ENCODE results near the gene CD48.
A peak's percentile ranks its signal among the peaks of the same experiment; 100 is the strongest.

CD48 gene

GRCh38 chr1:160676869-160677597 lies 34.6 kb downstream of the CD48 start:
- DNase-seq (ENCODE audit: low read depth in 2 of 2): no peak

- DNase-seq (ENCODE audit: low read depth in 2 of 2): peak; percentile 55 to 59
These were observed 35.8 kb downstream of the CD48 start for GRCh38 chr1:160675641-160676410.

GRCh38 chr1:160674415-160674814 lies 37.2 kb downstream of the CD48 start:
- no peak for DNase-seq (ENCODE audit: low read depth in 2 of 2)

- DNase-seq (ENCODE audit: low read depth in 2 of 2): no peak
These were observed 38.6 kb downstream of the CD48 start for GRCh38 chr1:160672789-160673695.

GRCh38 chr1:160671603-160672517 lies 39.8 kb downstream of the CD48 start:
- no peak for DNase-seq (ENCODE audit: low read depth in 2 of 2)

- no peak for DNase-seq (ENCODE audit: low read depth in 2 of 2)
These were observed 40.9 kb downstream of the CD48 start for GRCh38 chr1:160670701-160671100.

- DNase-seq (ENCODE audit: low read depth in 2 of 2): no peak
These were observed 41.8 kb downstream of the CD48 start for GRCh38 chr1:160669802-160670201.

- no peak for DNase-seq (ENCODE audit: low read depth in 2 of 2)
These were observed 42.3 kb downstream of the CD48 start for GRCh38 chr1:160669276-160669675.

- no peak for DNase-seq (ENCODE audit: low read depth in 2 of 2)
These were observed 43.7 kb downstream of the CD48 start for GRCh38 chr1:160667896-160668295.

- DNase-seq (ENCODE audit: low read depth in 2 of 2): no peak
These were observed 45.6 kb downstream of the CD48 start for GRCh38 chr1:160666079-160666442.

GRCh38 chr1:160665330-160666078 lies 46.1 kb downstream of the CD48 start:
- no peak for DNase-seq (ENCODE audit: low read depth in 2 of 2)

GRCh38 chr1:160664573-160665051 lies 47.0 kb downstream of the CD48 start:
- no peak for DNase-seq (ENCODE audit: low read depth in 2 of 2)

- no peak for DNase-seq (ENCODE audit: low read depth in 2 of 2)
These were observed 48.7 kb downstream of the CD48 start for GRCh38 chr1:160662910-160663309.

- DNase-seq (ENCODE audit: low read depth in 2 of 2): no peak
These were observed 52.1 kb downstream of the CD48 start for GRCh38 chr1:160659566-160659965.

- no peak for DNase-seq (ENCODE audit: low read depth in 2 of 2)
These were observed 52.8 kb downstream of the CD48 start for GRCh38 chr1:160658814-160659193.

- no peak for DNase-seq (ENCODE audit: low read depth in 2 of 2)
These were observed 53.3 kb downstream of the CD48 start for GRCh38 chr1:160658162-160658813.

GRCh38 chr1:160657250-160657781 lies 54.3 kb downstream of the CD48 start:
- DNase-seq (ENCODE audit: low read depth in 2 of 2): no peak

GRCh38 chr1:160656737-160657136 lies 54.9 kb downstream of the CD48 start:
- DNase-seq (ENCODE audit: low read depth in 2 of 2): no peak

GRCh38 chr1:160653620-160654016 lies 58.0 kb downstream of the CD48 start:
- no peak for DNase-seq (ENCODE audit: low read depth in 2 of 2)

Data from stimulated activated CD8-positive, alpha-beta memory T cell treated with anti-CD3 and anti-CD28 coated beads, Interleukin-2, amount 100 ng/mL, for 1 hour (primary cell).